Ishikawa (cell line): Measurements from ENCODE around the gene SYNDIG1.

Source experiments
- CEBPB ChIP-seq: IDR thresholded peaks from 2 replicates; pipeline ENCODE4 v1.6.1; 2012
- CREB1 ChIP-seq: IDR thresholded peaks from 2 replicates; pipeline ENCODE4 v1.6.1; 2012; ENCODE audit warnings: low read depth
- EGR1 ChIP-seq: IDR thresholded peaks from 2 replicates; pipeline ENCODE4 v1.6.1; 2012
- EP300 ChIP-seq: IDR thresholded peaks from 2 replicates; pipeline ENCODE4 v1.6.1; 2012; ENCODE audit warnings: borderline replicate concordance
- FOXM1 ChIP-seq: IDR thresholded peaks from 2 replicates; pipeline ENCODE4 v1.6.1; 2012; ENCODE audit warnings: low read depth, borderline replicate concordance
- NFIC ChIP-seq: IDR thresholded peaks from 2 replicates; pipeline ENCODE4 v1.6.1; 2012
- RAD21 ChIP-seq: IDR thresholded peaks from 2 replicates; pipeline ENCODE4 v1.6.1; 2012; ENCODE audit warnings: low read depth
- TAF1 ChIP-seq: IDR thresholded peaks from 2 replicates; pipeline ENCODE4 v1.6.1; 2012; ENCODE audit warnings: low read depth, mild to moderate bottlenecking
- TCF12 ChIP-seq: IDR thresholded peaks from 2 replicates; pipeline ENCODE4 v1.6.1; 2012; ENCODE audit warnings: low read depth
- TEAD4 ChIP-seq: IDR thresholded peaks from 2 replicates; pipeline ENCODE4 v1.6.1; 2012
- YY1 ChIP-seq: IDR thresholded peaks from 2 replicates; pipeline ENCODE4 v1.6.1; 2012; ENCODE audit warnings: low read depth
- ZBTB7A ChIP-seq: IDR thresholded peaks from 2 replicates; pipeline ENCODE4 v1.6.1; 2012; ENCODE audit warnings: low read depth
- TF ChIP-seq, protein P1 (sequence below): IDR thresholded peaks from 2 replicates; pipeline ENCODE4 v1.6.1; 2012; ENCODE audit warnings: low read depth, mild to moderate bottlenecking
- TF ChIP-seq, protein P2 (sequence below): IDR thresholded peaks from 2 replicates; pipeline ENCODE4 v1.6.1; 2012
- TF ChIP-seq, protein P3 (sequence below): IDR thresholded peaks from 2 replicates; pipeline ENCODE4 v1.6.1; 2012

SYNDIG1 gene

DNA sequence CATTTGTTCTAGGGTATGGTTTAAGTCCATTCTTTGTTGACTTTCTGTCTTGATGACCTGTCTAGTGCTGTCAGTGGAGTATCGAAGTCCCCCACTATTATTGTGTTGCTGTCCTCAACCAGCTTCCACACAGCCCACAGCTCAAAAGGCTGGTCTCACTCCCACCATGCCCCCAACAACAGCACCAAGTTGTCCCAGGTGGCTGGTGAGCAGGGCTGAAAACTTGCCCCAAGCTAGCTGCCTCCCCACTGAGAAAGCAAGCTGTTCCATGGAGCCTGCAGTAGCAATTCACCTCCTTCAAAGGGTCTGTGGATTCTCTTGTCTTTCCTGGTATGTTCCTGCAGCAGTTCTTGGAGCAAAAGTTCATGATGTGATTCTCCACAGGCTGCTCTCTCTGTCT is 221.0 kb downstream of the SYNDIG1 start:
- TF ChIP-seq YY1 (no peak), RAD21 (no peak), FOXM1 (no peak), NFIC (no peak), EP300 (no peak), TAF1 (no peak), EGR1 (no peak), ZBTB7A (no peak), CREB1 (no peak), TCF12 (no peak), TEAD4 (no peak), CEBPB (no peak)
- TF ChIP-seq, protein P1, sequence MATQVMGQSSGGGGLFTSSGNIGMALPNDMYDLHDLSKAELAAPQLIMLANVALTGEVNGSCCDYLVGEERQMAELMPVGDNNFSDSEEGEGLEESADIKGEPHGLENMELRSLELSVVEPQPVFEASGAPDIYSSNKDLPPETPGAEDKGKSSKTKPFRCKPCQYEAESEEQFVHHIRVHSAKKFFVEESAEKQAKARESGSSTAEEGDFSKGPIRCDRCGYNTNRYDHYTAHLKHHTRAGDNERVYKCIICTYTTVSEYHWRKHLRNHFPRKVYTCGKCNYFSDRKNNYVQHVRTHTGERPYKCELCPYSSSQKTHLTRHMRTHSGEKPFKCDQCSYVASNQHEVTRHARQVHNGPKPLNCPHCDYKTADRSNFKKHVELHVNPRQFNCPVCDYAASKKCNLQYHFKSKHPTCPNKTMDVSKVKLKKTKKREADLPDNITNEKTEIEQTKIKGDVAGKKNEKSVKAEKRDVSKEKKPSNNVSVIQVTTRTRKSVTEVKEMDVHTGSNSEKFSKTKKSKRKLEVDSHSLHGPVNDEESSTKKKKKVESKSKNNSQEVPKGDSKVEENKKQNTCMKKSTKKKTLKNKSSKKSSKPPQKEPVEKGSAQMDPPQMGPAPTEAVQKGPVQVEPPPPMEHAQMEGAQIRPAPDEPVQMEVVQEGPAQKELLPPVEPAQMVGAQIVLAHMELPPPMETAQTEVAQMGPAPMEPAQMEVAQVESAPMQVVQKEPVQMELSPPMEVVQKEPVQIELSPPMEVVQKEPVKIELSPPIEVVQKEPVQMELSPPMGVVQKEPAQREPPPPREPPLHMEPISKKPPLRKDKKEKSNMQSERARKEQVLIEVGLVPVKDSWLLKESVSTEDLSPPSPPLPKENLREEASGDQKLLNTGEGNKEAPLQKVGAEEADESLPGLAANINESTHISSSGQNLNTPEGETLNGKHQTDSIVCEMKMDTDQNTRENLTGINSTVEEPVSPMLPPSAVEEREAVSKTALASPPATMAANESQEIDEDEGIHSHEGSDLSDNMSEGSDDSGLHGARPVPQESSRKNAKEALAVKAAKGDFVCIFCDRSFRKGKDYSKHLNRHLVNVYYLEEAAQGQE, result no peak
- TF ChIP-seq, protein P2, sequence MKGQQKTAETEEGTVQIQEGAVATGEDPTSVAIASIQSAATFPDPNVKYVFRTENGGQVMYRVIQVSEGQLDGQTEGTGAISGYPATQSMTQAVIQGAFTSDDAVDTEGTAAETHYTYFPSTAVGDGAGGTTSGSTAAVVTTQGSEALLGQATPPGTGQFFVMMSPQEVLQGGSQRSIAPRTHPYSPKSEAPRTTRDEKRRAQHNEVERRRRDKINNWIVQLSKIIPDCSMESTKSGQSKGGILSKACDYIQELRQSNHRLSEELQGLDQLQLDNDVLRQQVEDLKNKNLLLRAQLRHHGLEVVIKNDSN, result no peak
- TF ChIP-seq, protein P3, sequence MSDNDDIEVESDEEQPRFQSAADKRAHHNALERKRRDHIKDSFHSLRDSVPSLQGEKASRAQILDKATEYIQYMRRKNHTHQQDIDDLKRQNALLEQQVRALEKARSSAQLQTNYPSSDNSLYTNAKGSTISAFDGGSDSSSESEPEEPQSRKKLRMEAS, result no peak

DNA sequence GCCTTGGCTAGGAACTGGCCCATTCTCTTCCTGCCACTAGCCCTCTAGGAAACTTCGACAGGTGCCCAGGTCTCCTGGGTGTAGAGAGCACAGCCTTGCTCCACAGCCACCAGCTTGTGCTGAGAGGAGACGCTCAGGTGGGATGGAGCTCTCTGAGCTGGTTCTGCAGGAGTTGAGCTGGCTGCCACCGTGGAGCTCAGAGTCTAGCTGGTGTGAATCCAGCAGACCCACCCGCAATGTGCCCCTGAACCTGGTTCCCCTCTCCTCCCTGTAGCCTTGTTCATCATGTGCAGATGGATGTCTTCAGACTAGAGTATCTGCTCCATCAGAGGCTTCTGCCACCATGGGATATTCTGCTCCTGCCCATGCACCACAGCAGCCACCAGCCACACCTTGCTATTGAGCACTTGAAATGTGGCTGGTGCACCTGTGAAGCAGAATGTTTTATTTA is 222.5 kb downstream of the SYNDIG1 start:
- TF ChIP-seq, protein P2, result no peak
- TF ChIP-seq NFIC (no peak), EGR1 (no peak), TAF1 (no peak), EP300 (no peak), ZBTB7A (no peak), RAD21 (no peak), CREB1 (no peak), TCF12 (no peak), FOXM1 (no peak), YY1 (no peak), TEAD4 (no peak), CEBPB (no peak)
- TF ChIP-seq, protein P1, result no peak
- TF ChIP-seq, protein P3, result no peak

- no peak for TF ChIP-seq TCF12
- TF ChIP-seq, protein P2, result no peak
- no peak for TF ChIP-seq ZBTB7A
- no peak for TF ChIP-seq EP300
- TF ChIP-seq CEBPB, result no peak
- TF ChIP-seq CREB1, result no peak
- TF ChIP-seq EGR1, result no peak
- TF ChIP-seq YY1, result no peak
- no peak for TF ChIP-seq NFIC
- no peak for TF ChIP-seq TEAD4
- TF ChIP-seq, protein P1, result no peak
Observed at GRCh38 chr20:24692446-24693200, 223.2 kb downstream of the SYNDIG1 start.
